HG03095 (cell line): ENCODE measurements around the gene PRR5L.

Experiments used
- ATAC-seq: cut with Tn5 transposase; IDR thresholded peaks from one replicate; pipeline ENCODE4 v1.9.1; 2021; ENCODE audit warnings: moderate library complexity; ENCODE audit not compliant: unreplicated experiment

The PRR5L gene

DNA sequence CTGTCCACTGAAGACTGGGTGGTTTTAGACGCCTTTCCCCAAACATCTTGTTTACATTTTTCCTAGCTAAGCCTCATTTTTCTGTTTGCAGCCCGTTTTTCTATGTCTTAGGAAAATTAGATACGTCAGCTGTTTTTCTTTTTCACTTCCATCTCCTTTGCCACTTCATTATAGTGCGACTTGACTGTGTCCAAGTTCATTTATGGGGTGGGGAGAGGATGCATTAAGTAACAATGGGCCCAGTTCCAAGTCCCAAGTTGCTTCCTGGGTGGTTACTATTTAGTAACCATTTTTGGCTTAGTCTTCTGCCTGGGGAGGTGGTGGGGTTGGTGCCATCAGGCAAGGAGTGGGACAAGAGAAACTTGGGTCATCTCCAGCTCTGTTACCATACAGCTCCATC lies 131.0 kb downstream of the PRR5L start:
- ATAC-seq, result no peak

DNA sequence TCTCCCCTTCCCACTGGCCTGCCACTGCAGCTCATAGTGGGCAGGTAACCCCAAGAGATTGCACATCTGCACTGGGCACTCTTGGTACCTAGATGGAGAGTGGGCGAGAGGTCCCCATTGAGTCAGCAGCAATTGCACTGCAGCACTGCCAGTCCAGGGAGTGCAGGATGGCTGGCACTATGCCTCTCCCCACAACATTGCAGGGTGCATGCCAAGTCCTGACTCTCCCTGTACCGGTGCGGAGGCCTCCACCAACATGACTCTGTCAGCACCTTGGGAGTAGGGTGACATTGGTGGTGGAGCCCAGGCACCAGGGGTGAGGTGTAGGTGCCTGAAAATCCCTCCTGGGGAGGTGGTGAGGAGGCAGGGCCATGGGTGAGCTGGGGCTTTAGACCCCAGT lies 131.8 kb downstream of the PRR5L start:
- no peak for ATAC-seq

DNA sequence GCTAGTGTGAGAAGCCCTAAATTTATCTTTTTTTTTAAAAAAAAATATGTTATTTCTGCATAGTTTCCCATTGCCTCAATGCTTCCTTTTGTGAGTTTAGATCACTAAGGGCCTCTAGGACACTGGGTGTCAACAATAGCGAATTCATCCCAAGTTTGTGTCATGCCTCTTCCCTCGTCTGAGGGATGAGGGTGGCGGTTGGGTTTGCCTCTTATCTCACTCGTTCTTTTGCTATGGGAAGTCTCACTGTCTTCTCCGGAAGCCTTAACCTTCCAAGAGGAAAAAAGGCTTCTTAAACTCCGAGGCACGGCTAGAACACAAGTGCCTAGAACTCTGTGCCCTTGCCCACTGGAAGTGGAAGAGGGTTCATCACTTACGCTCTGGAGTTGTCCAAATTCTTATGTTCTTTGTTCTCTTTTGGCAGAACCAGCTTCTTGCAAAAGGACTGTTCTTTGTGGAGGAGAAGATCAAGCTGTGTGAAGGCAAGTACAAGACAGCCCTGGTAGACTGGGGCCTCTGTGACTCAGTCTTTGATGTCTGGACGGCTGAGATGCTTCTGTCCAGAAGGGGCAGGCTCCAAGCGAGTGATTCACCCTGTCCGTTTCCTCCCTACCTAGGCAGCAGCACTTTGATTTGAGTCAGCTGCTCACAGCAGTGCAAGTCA lies 135.5 kb downstream of the PRR5L start:
- ATAC-seq, result no peak

DNA sequence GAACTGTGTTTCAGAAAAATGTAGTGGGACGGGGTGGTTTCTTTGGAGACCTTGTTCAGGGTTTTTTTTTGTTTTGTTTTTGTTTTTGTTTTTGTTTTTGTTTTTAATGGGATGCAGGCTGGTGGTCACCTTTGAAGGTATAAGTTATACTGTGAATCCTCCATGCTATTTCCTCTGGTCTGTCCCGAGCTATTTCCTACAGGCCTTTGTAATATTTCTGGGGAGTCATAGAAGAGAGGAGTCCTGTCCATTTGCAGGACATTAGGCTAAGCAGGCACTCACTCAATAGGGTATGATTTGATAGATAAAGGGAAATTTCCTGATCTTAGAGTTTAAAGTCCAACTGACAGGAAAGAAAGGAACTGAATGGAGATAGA lies 136.0 kb downstream of the PRR5L start:
- no peak for ATAC-seq

DNA sequence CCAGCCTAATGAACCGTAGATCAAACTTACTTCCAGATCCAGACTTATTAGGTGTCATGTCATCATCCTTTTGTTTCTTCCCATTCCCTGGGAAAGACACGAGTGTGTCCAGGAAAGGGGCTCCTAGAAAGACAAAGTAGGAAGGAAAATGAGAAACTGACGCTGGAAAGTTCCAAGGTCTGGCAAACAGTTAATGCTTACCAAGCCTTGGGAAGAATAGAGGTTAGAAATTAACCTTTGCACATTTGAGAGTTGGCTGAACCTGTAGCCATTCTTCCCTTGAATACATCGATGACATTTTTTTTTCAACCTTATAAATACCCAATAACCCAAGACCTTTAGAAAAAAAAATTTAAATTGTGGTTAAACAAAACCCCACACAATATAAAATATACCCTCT lies 136.7 kb downstream of the PRR5L start:
- ATAC-seq, result no peak

DNA sequence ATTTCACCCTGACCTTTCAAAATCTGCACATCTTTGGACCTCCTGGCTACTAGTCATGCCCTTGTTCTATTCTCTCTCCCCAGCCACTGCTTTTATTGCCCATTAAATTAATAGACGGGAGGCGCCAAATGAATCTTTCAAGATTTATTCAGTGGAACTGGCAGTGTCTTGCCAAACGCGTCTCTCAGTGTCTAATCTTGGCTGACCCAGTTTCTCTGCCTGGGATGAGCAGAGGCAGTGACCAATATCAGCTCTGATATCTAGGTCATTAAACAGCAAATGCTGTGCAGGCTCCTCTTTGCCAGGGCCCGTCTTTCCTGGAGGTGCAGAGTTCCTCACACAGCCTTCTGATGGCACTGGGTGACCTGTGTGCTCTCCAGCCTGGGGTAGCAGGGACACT lies 140.0 kb downstream of the PRR5L start:
- ATAC-seq, result no peak

DNA sequence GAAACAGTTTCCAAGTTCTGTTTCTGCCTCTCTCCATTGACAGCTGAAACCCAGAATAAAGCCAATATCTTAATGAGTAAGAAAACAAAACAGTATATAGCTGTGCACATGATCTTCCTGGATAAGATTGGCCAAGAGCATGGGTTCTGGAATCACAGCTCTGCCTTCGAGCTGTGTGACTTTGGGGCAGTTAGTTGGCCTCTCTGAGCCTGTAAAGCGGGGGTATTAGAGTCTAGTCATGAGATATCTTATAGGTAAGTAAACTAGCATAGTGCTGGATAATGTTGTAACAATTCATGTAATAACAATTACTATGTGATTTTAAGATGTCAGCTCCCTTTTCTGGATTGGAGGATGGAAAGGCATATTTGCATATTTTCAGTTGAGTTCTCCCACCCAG lies 140.5 kb downstream of the PRR5L start:
- no peak for ATAC-seq

DNA sequence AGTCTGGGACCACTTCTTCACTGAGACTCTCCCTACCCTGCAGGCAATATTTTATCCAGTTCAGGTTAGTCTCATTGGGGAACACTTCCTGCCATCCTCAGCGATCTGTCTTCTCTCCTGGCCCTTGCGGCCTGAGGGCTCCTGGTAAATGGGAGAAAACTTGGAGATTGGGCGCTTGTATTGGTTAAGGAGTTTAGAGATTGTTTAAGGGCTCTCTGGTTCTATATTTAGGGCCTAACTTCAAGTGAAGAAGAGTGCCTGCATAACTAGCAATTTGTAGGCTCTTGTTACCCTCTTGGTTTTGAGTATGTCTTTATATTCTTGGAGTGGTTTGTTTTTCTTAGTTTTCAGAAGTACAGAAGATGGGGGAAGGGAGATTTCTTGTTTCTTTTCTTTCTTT lies 141.3 kb downstream of the PRR5L start:
- no peak for ATAC-seq

DNA sequence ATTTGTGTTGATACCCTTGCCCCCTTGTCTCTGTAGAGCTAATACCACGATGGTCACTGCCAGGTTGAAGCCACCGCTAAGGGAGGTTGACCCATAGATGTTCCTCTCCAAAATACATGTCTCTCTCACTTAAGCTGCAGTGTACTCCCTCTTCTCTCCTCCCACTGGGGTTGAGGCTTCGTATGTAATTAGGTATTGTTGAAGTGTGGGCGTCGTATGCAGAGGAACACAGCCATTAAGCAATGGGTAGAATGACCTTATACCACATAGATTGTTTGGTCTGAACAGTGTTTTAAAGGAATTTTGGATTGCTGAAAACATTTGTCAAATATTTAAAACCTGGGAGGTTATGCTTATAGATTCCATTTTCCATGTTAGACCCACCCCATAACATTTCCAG lies 142.0 kb downstream of the PRR5L start:
- no peak for ATAC-seq

DNA sequence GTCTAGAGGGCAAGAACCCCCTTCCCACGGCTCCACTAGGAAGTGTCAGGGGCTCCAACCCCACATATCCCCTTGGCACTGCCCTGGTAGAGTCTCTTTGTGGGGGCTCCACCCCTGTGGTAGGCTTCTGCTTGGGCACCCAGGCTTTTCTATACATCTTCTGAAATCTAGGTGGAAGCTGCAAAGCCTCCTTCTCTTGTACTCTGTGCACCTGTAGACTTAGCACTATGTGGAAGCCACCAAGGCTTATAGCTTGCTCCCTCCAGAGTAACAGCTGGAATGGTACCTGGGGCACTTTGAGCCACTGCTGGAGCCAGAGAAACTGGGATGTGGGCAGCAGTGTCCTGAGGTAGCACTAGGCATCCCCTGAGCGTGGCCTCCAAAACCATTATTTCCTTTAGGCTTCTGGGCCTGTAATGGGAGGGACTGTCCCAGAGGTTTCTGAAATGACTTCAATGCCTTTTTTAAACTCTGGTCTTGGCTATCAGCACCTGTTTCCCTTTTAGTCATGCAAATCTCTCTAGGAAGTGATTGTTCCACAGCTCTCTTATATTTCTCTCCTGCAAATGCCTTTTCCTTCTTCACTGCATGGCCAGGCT lies 145.6 kb downstream of the PRR5L start:
- peak; percentile 98 for ATAC-seq

DNA sequence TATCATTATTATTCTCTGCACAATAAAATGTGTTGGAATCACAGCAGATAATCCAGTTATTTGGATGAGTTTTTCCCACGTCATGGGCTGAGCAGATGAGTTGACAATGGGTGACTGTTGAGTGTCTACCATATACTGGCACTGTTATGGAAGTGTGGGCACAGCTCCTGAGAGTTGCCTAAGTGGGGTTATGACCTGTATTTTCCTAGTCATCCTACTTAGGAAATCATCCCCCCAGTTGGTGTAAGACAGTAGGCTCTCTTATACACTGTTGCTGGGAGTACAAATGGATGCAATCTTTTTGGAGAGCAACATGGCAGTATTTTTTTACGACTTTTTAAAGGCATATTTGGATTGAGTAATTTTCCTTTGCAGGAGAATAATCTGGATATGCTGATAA lies 147.6 kb downstream of the PRR5L start:
- ATAC-seq, result no peak

DNA sequence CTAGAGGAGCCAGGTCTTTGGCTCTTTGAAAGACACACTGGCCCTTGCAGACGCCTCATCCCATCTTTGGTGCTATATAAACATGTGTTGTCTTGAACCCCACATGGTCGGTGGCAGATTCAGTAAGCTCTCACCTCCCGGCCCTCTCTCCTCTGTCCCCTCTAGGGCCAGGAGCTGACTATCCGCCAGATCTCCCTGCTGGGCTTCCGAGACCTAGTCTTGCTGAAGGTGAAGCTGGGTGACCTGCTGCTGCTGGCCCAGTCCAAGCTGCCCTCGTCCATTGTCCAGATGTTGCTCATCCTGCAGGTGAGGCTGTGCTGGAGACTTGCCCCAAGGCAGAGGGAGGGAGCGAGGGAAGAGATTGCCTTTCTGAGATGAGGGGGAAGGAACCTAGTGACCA lies 150.0 kb downstream of the PRR5L start:
- ATAC-seq, result no peak

DNA sequence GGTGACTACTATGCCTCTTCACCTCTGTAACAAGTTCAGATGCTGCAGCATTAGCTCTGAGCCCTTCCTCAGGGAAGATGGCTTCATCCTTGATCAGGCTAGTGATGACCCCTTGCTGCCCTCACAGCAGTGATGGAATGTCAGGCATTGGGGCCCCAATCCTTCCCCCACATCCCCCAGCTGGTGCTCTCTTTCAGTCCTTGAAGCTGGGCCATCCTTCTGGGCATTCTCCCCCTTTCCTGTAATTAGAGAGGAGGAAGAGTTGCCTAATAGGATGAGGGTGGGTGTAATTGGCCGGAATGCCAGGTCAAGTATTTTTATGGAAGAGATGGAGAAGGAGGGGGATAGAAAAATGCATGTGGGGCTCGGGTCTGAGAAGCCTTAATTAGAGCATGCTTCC lies 151.4 kb downstream of the PRR5L start:
- ATAC-seq, result no peak

DNA sequence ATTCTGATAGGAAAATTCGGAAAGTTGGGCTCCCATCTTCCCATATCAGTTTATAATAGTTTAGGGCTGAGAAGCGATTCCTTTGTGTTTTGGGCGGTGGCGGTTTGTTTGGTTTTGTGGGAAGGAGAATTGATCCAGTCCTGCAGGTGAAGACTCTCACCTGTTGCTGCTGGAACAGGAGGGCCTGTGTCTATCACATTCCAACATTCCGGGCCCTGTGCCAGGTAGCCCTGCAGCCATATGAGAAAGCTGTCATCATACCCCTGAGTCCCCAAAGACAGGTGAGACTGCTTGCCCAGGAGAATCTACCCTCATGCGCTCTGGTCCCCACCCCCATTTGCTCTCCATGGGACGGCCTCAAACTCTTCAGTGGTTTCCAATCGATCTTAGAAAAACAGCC lies 151.9 kb downstream of the PRR5L start:
- no peak for ATAC-seq

DNA sequence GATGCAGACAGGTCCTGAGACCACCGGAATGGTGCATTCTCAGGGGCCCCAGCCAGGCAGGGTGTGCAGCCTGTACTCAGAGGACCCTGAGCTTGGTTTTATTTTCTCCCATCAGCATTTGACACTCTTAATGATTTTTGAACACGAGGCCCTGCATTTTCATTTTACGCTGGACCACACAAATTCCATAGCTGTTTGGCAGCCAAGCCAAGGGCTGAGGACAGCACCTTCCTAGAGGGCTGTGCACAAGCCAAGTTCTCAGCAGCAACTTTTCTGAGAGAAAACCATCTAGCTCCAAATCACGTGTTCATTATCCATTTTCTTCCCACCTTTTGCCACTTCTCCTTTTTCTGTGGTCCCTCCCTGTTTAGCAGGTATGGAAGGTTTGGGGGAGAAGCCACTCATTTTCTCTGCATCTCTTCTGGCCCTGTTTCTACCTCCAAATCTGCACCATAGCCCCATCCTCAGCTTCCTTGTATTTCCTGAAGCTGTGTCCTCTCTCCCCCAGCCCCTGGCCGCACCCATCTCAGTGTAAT lies 153.5 kb downstream of the PRR5L start:
- ATAC-seq, result peak; percentile 15

DNA sequence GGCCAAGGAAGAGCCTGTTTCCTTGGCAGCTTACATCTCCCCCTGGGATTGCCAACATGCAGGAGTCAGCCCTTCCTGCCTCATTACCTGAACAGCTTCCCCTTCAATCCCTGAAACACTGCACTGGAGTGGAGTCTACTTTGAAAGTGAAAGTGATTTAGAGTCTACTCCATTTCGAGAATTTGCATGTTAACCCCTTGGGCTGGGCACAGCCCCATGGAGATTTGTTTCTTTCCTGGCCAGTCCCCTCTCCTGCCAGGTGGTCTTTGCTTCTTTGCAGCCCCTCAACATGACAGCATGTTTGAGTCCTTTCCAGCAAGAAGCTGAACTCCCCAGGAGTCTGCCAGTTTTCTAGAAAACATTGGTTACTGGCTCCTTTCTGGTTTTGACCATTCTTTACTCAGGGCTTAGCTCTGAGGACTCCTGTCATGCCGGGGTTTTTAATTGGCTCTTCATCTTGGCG lies 154.1 kb downstream of the PRR5L start:
- ATAC-seq, result peak; percentile 52

DNA sequence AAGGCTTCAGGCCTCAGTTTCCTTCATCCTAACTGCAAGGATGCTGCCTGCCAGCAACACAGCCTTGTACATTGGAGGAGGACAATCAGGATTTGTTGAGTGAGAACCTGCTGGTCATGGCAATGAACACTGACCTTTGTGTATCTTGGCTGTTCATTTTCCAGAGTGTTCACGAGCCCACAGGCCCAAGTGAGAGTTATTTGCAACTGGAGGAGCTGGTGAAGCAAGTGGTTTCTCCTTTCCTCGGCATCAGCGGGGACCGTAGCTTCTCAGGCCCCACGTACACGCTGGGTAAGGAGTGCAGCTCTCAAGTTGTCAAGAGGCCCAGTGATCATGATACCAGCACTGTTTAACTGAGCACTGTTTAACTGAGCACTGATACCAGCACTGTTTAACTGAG lies 155.0 kb downstream of the PRR5L start:
- ATAC-seq, result no peak

DNA sequence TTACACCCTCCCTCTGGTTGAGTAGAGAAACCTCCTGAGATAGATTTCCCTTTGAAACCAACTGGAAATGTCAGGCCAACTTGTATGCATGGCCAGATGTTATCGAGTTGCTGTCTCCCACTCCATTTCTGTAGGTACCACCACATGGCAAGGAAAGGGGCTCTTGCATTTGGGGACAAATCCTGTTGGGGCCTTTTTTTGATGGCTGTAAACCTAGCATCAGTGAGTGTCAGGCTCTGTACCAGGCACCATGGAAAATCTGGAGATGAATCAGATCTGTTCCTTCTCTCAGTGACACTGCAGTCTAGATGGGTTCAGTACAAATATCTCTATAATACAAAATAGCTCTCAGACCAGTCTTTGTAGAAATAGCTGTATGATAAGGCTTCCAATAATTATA lies 155.6 kb downstream of the PRR5L start:
- ATAC-seq, result no peak

DNA sequence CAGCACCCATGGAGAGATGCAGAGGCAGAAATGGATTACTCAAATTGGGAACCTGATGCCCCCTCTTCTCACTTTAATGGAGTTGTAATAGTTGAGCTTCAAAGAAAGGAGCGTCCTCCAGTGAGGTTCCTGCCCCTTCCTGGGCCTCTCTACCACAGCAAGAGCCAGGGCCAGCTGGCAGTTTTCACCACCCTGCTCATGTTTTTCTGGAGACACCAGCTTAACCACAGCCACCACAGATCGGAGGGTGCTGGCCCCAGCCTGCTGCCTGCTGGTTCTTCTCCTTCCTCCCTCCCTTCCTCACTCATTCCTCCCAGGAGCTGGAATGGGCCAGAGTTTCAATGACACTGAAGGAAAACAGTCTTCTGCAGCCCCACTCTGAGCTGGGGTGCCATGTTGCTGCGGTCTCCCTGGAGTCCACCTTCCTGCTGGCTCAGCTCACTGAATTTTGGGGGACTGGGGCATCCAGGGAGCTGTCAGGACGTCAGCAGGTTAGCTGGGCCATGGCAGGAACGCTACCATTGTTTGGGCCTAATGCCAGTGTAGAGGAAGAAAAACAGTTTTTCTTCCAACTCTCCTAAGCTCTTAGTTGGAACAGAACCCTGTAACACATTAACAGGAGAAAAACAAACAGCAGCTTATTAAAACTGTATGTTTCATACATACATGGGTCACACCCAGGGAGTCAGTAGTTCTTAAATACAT lies 156.3 kb downstream of the PRR5L start:
- no peak for ATAC-seq

DNA sequence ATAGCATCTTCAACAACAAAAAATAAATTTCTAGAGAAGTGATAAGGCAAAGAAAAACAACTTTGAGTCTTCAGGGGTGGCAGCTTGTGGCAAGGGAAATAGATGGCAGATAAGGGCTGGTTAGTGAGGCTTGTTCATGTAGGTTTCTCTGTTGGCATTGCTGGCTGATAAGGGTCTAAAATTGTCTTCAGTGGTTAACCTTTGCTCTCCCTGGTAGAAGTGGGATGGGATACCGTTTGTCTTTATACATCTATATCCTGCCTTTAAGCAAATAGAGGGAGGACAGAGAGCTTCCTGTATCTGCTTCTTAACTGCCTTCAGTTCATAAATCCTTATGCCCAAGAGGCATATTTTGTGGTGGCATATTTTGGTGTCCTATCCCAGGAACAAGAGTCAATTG lies 156.9 kb downstream of the PRR5L start:
- ATAC-seq, result no peak

DNA sequence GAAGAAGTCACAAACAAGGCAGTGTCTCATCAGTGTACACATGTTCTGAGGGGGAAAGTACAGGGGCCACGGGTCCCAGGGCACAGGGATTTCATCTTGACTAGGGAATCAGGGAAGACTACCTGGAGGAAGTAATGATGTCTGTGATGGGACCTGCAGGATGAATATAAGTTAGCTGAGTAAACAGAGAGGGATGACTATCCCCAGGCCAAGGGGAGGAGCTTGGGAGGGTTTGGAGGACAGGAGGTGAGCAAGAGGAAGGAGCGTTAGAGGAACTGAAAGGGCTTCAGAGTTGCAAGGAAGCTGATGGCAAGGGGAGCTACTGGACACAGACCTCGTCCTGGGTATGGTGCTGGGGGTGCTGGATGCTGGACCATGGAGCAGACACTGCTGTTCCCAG lies 157.6 kb downstream of the PRR5L start:
- no peak for ATAC-seq

DNA sequence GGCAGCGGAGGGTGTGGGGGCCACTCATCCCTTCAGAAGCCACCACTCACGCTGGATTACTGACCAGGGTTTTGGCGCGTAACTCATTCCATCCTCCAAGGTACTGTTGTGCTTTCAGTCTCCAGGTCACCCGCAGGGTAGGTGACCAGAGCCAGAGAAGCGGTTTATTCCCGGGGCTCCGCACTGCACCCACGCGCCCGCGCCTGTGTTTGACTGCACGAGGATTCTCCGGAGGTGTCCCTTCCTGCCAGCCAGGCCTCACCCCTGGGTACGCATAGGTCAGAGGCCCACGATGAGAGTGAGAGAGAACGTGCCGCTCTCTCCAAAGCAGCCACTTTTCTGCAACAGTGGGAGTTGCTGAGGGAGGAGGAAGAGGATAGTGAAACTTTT lies 158.5 kb downstream of the PRR5L start:
- ATAC-seq, result no peak
